ENCODE measurements around the gene TSPAN17.

- TF ChIP-seq, protein P1, sequence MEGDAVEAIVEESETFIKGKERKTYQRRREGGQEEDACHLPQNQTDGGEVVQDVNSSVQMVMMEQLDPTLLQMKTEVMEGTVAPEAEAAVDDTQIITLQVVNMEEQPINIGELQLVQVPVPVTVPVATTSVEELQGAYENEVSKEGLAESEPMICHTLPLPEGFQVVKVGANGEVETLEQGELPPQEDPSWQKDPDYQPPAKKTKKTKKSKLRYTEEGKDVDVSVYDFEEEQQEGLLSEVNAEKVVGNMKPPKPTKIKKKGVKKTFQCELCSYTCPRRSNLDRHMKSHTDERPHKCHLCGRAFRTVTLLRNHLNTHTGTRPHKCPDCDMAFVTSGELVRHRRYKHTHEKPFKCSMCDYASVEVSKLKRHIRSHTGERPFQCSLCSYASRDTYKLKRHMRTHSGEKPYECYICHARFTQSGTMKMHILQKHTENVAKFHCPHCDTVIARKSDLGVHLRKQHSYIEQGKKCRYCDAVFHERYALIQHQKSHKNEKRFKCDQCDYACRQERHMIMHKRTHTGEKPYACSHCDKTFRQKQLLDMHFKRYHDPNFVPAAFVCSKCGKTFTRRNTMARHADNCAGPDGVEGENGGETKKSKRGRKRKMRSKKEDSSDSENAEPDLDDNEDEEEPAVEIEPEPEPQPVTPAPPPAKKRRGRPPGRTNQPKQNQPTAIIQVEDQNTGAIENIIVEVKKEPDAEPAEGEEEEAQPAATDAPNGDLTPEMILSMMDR (IDR thresholded peaks at IDR 0.05): no peak
- TF ChIP-seq POLR2A (IDR thresholded peaks at IDR 0.05): no peak
Observed at GRCh38 chr5:176695073-176695472, 47.8 kb downstream of the TSPAN17 start.
